Bronchial epithelial cell (primary cell): ENCODE measurements around the gene KISS1. TPM values are rescaled to one million over a fixed set of nuclear protein-coding genes. Genes with fewer than 3 reads are reported as not detected.

Experiments used
- DNase-seq: peaks from one replicate; pipeline ENCODE4 v3.0.0-alpha.2; 2010; ENCODE audit warnings: low read depth
- FAIRE-seq: peaks from 2 replicates; lab custom pipeline; 2011; peaks lifted over from hg19 to GRCh38; lab: Jason Lieb, UNC
- H3K27me3 ChIP-seq: 2 replicates; pipeline ENCODE4 v1.5.1; 2011; ENCODE audit warnings: low read length; ENCODE audit not compliant: control insufficient read depth, insufficient read depth
- H3K36me3 ChIP-seq: 2 replicates; pipeline ENCODE4 v1.5.1; 2011; ENCODE audit warnings: low read length; ENCODE audit not compliant: control insufficient read depth, insufficient read depth
- H3K4me3 ChIP-seq: 2 replicates; pipeline ENCODE4 v1.5.1; 2011; ENCODE audit warnings: mild to moderate bottlenecking, low read depth, low read length, control low read depth
- CTCF ChIP-seq: IDR thresholded peaks from 2 replicates; pipeline ENCODE4 v1.5.1; 2011; ENCODE audit warnings: mild to moderate bottlenecking, moderate library complexity, low read length, control low read depth, inconsistent platforms; ENCODE audit not compliant: insufficient read depth, severe bottlenecking
- total RNA-seq: library from RNA; depleted of rRNA; stranded (reverse); fragments of >200 nt; gene quantifications from 2 replicates; pipeline ENCODE4 v1.2.1, GENCODE V29; 2014

KISS1 gene
- total RNA-seq, 1 donor from 2014 or later: not detected

GRCh38 chr1:204194080-204194479 is 2.2 kb downstream of the KISS1 start:
- Histone ChIP-seq H3K27me3 (no peaks in the 10 kb centered on the region), H3K4me3 (no peak overlapping the region), H3K36me3 (no peaks in the 10 kb centered on the region)
- no peak for DNase-seq
- no peak for TF ChIP-seq CTCF
- FAIRE-seq: no peak

GRCh38 chr1:204192589-204193352 is 3.5 kb downstream of the KISS1 start:
- TF ChIP-seq CTCF: no peak
- no peaks in the 10 kb centered on the region for H3K36me3 ChIP-seq
- H3K27me3 ChIP-seq: no peaks in the 10 kb centered on the region
- DNase-seq (peak; percentile 49), FAIRE-seq (peak; percentile 7)
- no peak overlapping the region for H3K4me3 ChIP-seq

- no peak for FAIRE-seq
Measured at GRCh38 chr1:204192046-204192445, 4.2 kb downstream of the KISS1 start.

GRCh38 chr1:204191456-204191855 is 4.8 kb downstream of the KISS1 start:
- Histone ChIP-seq H3K4me3 (no peak overlapping the region), H3K36me3 (no peaks in the 10 kb centered on the region), H3K27me3 (no peaks in the 10 kb centered on the region)
- TF ChIP-seq CTCF: no peak
- DNase-seq: no peak
- no peak for FAIRE-seq

More at GRCh38 chr1:204192046-204192445, 4.2 kb downstream of the KISS1 start:
- Histone ChIP-seq H3K36me3 (no peaks in the 10 kb centered on the region), H3K4me3 (no peak overlapping the region), H3K27me3 (no peaks in the 10 kb centered on the region)
- no peak for TF ChIP-seq CTCF
- no peak for DNase-seq

- FAIRE-seq (no peak), DNase-seq (peak; percentile 54)
- Histone ChIP-seq H3K36me3 (no peaks in the 10 kb centered on the region), H3K27me3 (no peaks in the 10 kb centered on the region), H3K4me3 (no peak overlapping the region)
- TF ChIP-seq CTCF: no peak
Measured at GRCh38 chr1:204190212-204191211, 5.8 kb downstream of the KISS1 start.
